Astrocyte of the spinal cord (primary cell): ENCODE measurements around the gene ZBTB42.
A peak's percentile ranks its signal among the peaks of the same experiment; 100 is the strongest.

Source experiments
- DNase-seq: peaks from one replicate; pipeline ENCODE4 v3.0.0; 2011; ENCODE audit warnings: low read depth, low spot score
- H3K4me3 ChIP-seq: 2 replicates; pipeline ENCODE4 v1.5.1; 2011; ENCODE audit warnings: low read depth, mild to moderate bottlenecking, low read length, moderate library complexity
- CTCF ChIP-seq: IDR thresholded peaks from 2 replicates; pipeline ENCODE4 v1.5.1; 2012; ENCODE audit warnings: low read depth, mild to moderate bottlenecking, low read length, inconsistent platforms
- in situ Hi-C: cut with HindIII; loops from 2 replicates; pipeline ENCODE4 v1.10.0; 2017; ENCODE audit warnings: low sequenced_read_pairs

The ZBTB42 gene

GRCh38 chr14:104773505-104774452 lies 27.1 kb upstream of the ZBTB42 start:
- TF ChIP-seq CTCF = peak; percentile 22
- in situ Hi-C loops = no loop called here
- no peak overlapping the region for H3K4me3 ChIP-seq
- DNase-seq = no peak

GRCh38 chr14:104774453-104775072 lies 26.3 kb upstream of the ZBTB42 start:
- in situ Hi-C loops = no loop called here
- no peak overlapping the region for H3K4me3 ChIP-seq
- TF ChIP-seq CTCF = no peak
- no peak for DNase-seq

GRCh38 chr14:104775073-104775489 lies 25.8 kb upstream of the ZBTB42 start:
- in situ Hi-C loops = no loop called here
- DNase-seq = no peak
- no peak for TF ChIP-seq CTCF
- no peak overlapping the region for H3K4me3 ChIP-seq

GRCh38 chr14:104776481-104776880 lies 24.4 kb upstream of the ZBTB42 start:
- H3K4me3 ChIP-seq = no peak overlapping the region
- TF ChIP-seq CTCF = no peak
- in situ Hi-C loops = no loop called here

GRCh38 chr14:104776961-104777807 lies 23.7 kb upstream of the ZBTB42 start:
- TF ChIP-seq CTCF = no peak
- in situ Hi-C loops = no loop called here
- no peak for DNase-seq
- no peak overlapping the region for H3K4me3 ChIP-seq

More at GRCh38 chr14:104776481-104776880, 24.4 kb upstream of the ZBTB42 start:
- DNase-seq = no peak

- H3K4me3 ChIP-seq = no peak overlapping the region
- DNase-seq = no peak
- no peak for TF ChIP-seq CTCF
- in situ Hi-C loops = no loop called here
These were observed 23.1 kb upstream of the ZBTB42 start for GRCh38 chr14:104777808-104778249.
